NCI-H446 (cell line): ENCODE results near the gene KIF5C.
"Not testable (repeated sequence)": the region's sequence is repeated elsewhere in the genome, so short reads cannot be mapped to it uniquely, and the experiment has no call there.

Experiments used
- DNase-seq, 2 experiments: peaks; one replicate each; lab custom pipeline; 2025; lab: John Stamatoyannopoulos, UW

The KIF5C gene

GRCh38 chr2:148965623-148966437 lies 90.8 kb downstream of the KIF5C start:
- DNase-seq: no peak

- DNase-seq: no peak
Measured at GRCh38 chr2:148966438-148966758, 91.4 kb downstream of the KIF5C start.

GRCh38 chr2:148967056-148967455 lies 92.0 kb downstream of the KIF5C start:
- no peak for DNase-seq

GRCh38 chr2:148967578-148967977 lies 92.6 kb downstream of the KIF5C start:
- no peak for DNase-seq

- DNase-seq: no peak
Measured at GRCh38 chr2:148968301-148968700, 93.3 kb downstream of the KIF5C start.

- DNase-seq: no peak
Measured at GRCh38 chr2:148968776-148969319, 93.8 kb downstream of the KIF5C start.

- no peak for DNase-seq
Measured at GRCh38 chr2:148969659-148970061, 94.6 kb downstream of the KIF5C start.

GRCh38 chr2:148970385-148970784 lies 95.4 kb downstream of the KIF5C start:
- no peak for DNase-seq

GRCh38 chr2:148971547-148971946 lies 96.5 kb downstream of the KIF5C start:
- no peak for DNase-seq

- DNase-seq: no peak
Measured at GRCh38 chr2:148974095-148974494, 99.1 kb downstream of the KIF5C start.

GRCh38 chr2:148978026-148978685 lies 103.1 kb downstream of the KIF5C start:
- DNase-seq: peak; percentile 51 to 76

GRCh38 chr2:148978706-148979105 lies 103.7 kb downstream of the KIF5C start:
- peak; percentile 51 to 70 for DNase-seq

- no peak for DNase-seq
Measured at GRCh38 chr2:148979164-148979918, 104.3 kb downstream of the KIF5C start.

GRCh38 chr2:148979919-148980277 lies 104.9 kb downstream of the KIF5C start:
- no peak for DNase-seq

- not testable (repeated sequence) for DNase-seq
Measured at GRCh38 chr2:148980496-148980895, 105.5 kb downstream of the KIF5C start.

GRCh38 chr2:148981324-148981723 lies 106.3 kb downstream of the KIF5C start:
- peak; percentile 10 to 77 for DNase-seq

- DNase-seq: no peak
Measured at GRCh38 chr2:148981781-148982180, 106.8 kb downstream of the KIF5C start.

- peak; percentile 50 to 88 for DNase-seq
Measured at GRCh38 chr2:148982282-148982681, 107.3 kb downstream of the KIF5C start.

GRCh38 chr2:148983896-148984295 lies 108.9 kb downstream of the KIF5C start:
- DNase-seq: no peak

- no peak for DNase-seq
Measured at GRCh38 chr2:148984449-148984848, 109.4 kb downstream of the KIF5C start.

- DNase-seq: no peak
Measured at GRCh38 chr2:148987286-148987685, 112.3 kb downstream of the KIF5C start.

GRCh38 chr2:148988337-148988736 lies 113.3 kb downstream of the KIF5C start:
- DNase-seq: no peak
